Prostate gland (tissue), 2 donors: ENCODE measurements around the gene MEX3D. TPM values are rescaled to one million over a fixed set of nuclear protein-coding genes. Genes with fewer than 3 reads are reported as not detected.
"Not testable (repeated sequence)": the region's sequence is repeated elsewhere in the genome, so short reads cannot be mapped to it uniquely, and the experiment has no call there.

Experiments used
- DNase-seq: peaks from one replicate; pipeline ENCODE4 v3.0.0-alpha.2; 2019; ENCODE audit warnings: low spot score
- H3K27ac ChIP-seq, 2 donors: fragments of 200-600 bp; sonication (generic); 2 replicates each; pipeline ENCODE4 v1.5.1; 2017 to 2019
- H3K27me3 ChIP-seq: fragments of 200-600 bp; sonication (generic); replicated peaks from 2 replicates; pipeline ENCODE4 v1.5.1; 2019; ENCODE audit not compliant: insufficient read depth
- H3K36me3 ChIP-seq, 2 donors: fragments of 200-600 bp; sonication (generic); 1 replicate in 1 of 2; 2 replicates in 1 of 2; pipeline versions ENCODE4 v1.5.1 to v1.8.1; 2017 to 2019
- H3K4me1 ChIP-seq: fragments of 200-600 bp; sonication (generic); replicated peaks from 2 replicates; pipeline ENCODE4 v1.5.1; 2019
- H3K4me3 ChIP-seq, 2 donors: fragments of 200-600 bp; sonication (generic); 2 replicates each; pipeline ENCODE4 v1.5.1; 2017 to 2019
- H3K9me3 ChIP-seq: fragments of 200-600 bp; sonication (generic); 2 replicates; pipeline ENCODE4 v1.5.1; 2017
- CTCF ChIP-seq, 4 experiments: fragments of 200-600 bp in 2 of 4; fragments of 450-650 bp in 2 of 4; sonication (generic) in 2 of 4; IDR thresholded peaks; 1 replicate in 3 of 4; 2 replicates in 1 of 4; pipeline ENCODE4 v1.5.1; 2016 to 2019; ENCODE audit warnings: antibody characterized with exemption in 4 of 4, mild to moderate bottlenecking in 2 of 4, moderate library complexity in 2 of 4
- POLR2A ChIP-seq: fragments of 450-650 bp; IDR thresholded peaks from one replicate; pipeline ENCODE4 v1.6.1; 2016; ENCODE audit warnings: antibody characterized with exemption, mild to moderate bottlenecking
- POLR2AphosphoS5 ChIP-seq: sonication (generic); formaldehyde crosslinking; IDR thresholded peaks from one replicate; pipeline ENCODE4 v1.6.1; 2017; ENCODE audit warnings: antibody characterized with exemption
- WGBS: methylation state at CpG from one replicate; pipeline ENCODE4 v1.1.5; 2018; 5-methylcytosine and 5-hydroxymethylcytosine counted together
- intact Hi-C: fragments of 100-400 bp; cut with DNase I; formaldehyde crosslinking; loops from one replicate; pipeline ENCODE4 v1.14.2; 2022
- total RNA-seq, 2 donors: library from RNA; depleted of rRNA; stranded (reverse); fragments of >200 nt; gene quantifications; one replicate each; pipeline ENCODE4 v1.1.0, GENCODE V29; 2016

Gene MEX3D
- total RNA-seq, 2 donors from 2014 or later: 60.6 to 87.0 TPM

GRCh38 chr19:1522061-1522460, 46.1 kb downstream of the MEX3D start:
- DNase-seq: no peak
- no peak overlapping the region for H3K27ac ChIP-seq
- WGBS: 66% methylated on average over 10 of the region's 10 CpGs

GRCh38 chr19:1521636-1522035, 46.5 kb downstream of the MEX3D start:
- TF ChIP-seq CTCF (IDR thresholded peaks at IDR 0.05) (no peak), POLR2AphosphoS5 (no peak), POLR2A (no peak)
- H3K27me3 ChIP-seq: peaks cover 3% of the 10 kb centered on the region
- no peaks in the 10 kb centered on the region for H3K36me3 ChIP-seq
- H3K27ac ChIP-seq: no peak overlapping the region
- no peak for DNase-seq
- WGBS: 52% methylated on average over 14 of the region's 14 CpGs
- no peak overlapping the region for H3K4me3 ChIP-seq
- no peaks in the 10 kb centered on the region for H3K9me3 ChIP-seq
- intact Hi-C loops: no loop called here
- no peaks in the 10 kb centered on the region for H3K4me1 ChIP-seq

More at GRCh38 chr19:1522061-1522460, 46.1 kb downstream of the MEX3D start:
- intact Hi-C loops: no loop called here
- Histone ChIP-seq H3K4me1 (no peaks in the 10 kb centered on the region), H3K9me3 (no peaks in the 10 kb centered on the region), H3K36me3 (no peaks in the 10 kb centered on the region), H3K27me3 (peaks cover 3% of the 10 kb centered on the region), H3K4me3 (no peak overlapping the region)
- no peak for TF ChIP-seq POLR2A
- no peak for TF ChIP-seq CTCF (IDR thresholded peaks at IDR 0.05)
- TF ChIP-seq POLR2AphosphoS5: no peak

- Histone ChIP-seq H3K4me3 (no peak overlapping the region), H3K36me3 (no peaks in the 10 kb centered on the region), H3K27me3 (no peaks in the 10 kb centered on the region), H3K4me1 (no peaks in the 10 kb centered on the region), H3K9me3 (no peaks in the 10 kb centered on the region), H3K27ac (no peak overlapping the region)
- no peak for DNase-seq
- WGBS: 86% methylated on average over 12 of the region's 17 CpGs
- TF ChIP-seq POLR2A (no peak), POLR2AphosphoS5 (no peak), CTCF (IDR thresholded peaks at IDR 0.05) (no peak)
- intact Hi-C loops: no loop called here
Observed at GRCh38 chr19:1520203-1520780, 47.8 kb downstream of the MEX3D start.

- H3K27ac ChIP-seq, H3K36me3 ChIP-seq, H3K4me1 ChIP-seq, H3K4me3 ChIP-seq, H3K27me3 ChIP-seq, H3K9me3 ChIP-seq, DNase-seq, intact Hi-C loops: not testable (repeated sequence)
- 93% methylated on average over 8 of the region's 8 CpGs for WGBS
Observed at GRCh38 chr19:1519802-1520201, 48.3 kb downstream of the MEX3D start.

- H3K4me1 ChIP-seq: no peaks in the 10 kb centered on the region
- H3K9me3 ChIP-seq: no peaks in the 10 kb centered on the region
- no peak overlapping the region for H3K4me3 ChIP-seq
- H3K36me3 ChIP-seq: no peaks in the 10 kb centered on the region
- no peaks in the 10 kb centered on the region for H3K27me3 ChIP-seq
- intact Hi-C loops: no loop called here
- DNase-seq: no peak
- no peak overlapping the region for H3K27ac ChIP-seq
- TF ChIP-seq POLR2AphosphoS5 (no peak), CTCF (IDR thresholded peaks at IDR 0.05) (no peak), POLR2A (no peak)
- WGBS: 87% methylated on average over 4 of the region's 4 CpGs
Observed at GRCh38 chr19:1518471-1518870, 49.7 kb downstream of the MEX3D start.
